Body of pancreas (tissue), 4 donors: Measurements from ENCODE around the gene MGAT4A. TPM values are rescaled to one million over a fixed set of nuclear protein-coding genes. Genes with fewer than 3 reads are reported as not detected.

Experiments
- ATAC-seq: fragments of 150-250 bp; one replicate; pipeline ENCODE4 v1.9.1; 2016
- DNase-seq, 4 donors: peaks; one replicate each; pipeline ENCODE4 v3.0.0-alpha.2; 2019
- H3K27ac ChIP-seq, 4 donors: fragments of 200-600 bp; sonication (generic); 1 replicate in 3 of 4; 2 replicates in 1 of 4; pipeline versions ENCODE4 v1.5.1 to v1.6.1; 2016 to 2019; ENCODE audit warnings: mild to moderate bottlenecking in 1 of 4, mixed read lengths in 1 of 4, moderate library complexity in 1 of 4
- H3K27me3 ChIP-seq, 2 donors: fragments of 200-600 bp; sonication (generic); one replicate each; pipeline ENCODE4 v1.6.0; 2016; ENCODE audit warnings: mild to moderate bottlenecking in 1 of 2
- H3K36me3 ChIP-seq, 2 donors: fragments of 200-600 bp; sonication (generic); replicated peaks in 1 of 2; 2 replicates each; pipeline ENCODE4 v1.5.1; 2016; ENCODE audit warnings: low read depth in 2 of 2; ENCODE audit not compliant: insufficient read depth in 1 of 2
- H3K4me1 ChIP-seq: fragments of 200-600 bp; sonication (generic); one replicate; pipeline ENCODE4 v1.6.0; 2016
- H3K4me3 ChIP-seq, 2 donors: fragments of 200-600 bp; sonication (generic); 1 replicate in 1 of 2; 2 replicates in 1 of 2; pipeline ENCODE4 v1.5.1; 2016 to 2019
- H3K9me3 ChIP-seq, 3 donors: fragments of 200-600 bp; sonication (generic); 1 replicate in 2 of 3; 2 replicates in 1 of 3; pipeline ENCODE4 v1.5.1; 2016
- POLR2A ChIP-seq, 3 donors: fragments of 450-650 bp; IDR thresholded peaks; one replicate each; pipeline ENCODE4 v1.6.1; 2016; ENCODE audit warnings: antibody characterized with exemption in 3 of 3, mild to moderate bottlenecking in 2 of 3
- WGBS, 2 donors: methylation state at CpG; one replicate each; pipeline ENCODE4 v1.1.5; 2017; 5-methylcytosine and 5-hydroxymethylcytosine counted together
- intact Hi-C: fragments of 100-400 bp; cut with DNase I; formaldehyde crosslinking; loops from one replicate; pipeline ENCODE4 v1.15.1; 2023
- total RNA-seq, 2 donors: library from RNA; depleted of rRNA; stranded (reverse); fragments of >200 nt; gene quantifications; one replicate each; pipeline ENCODE4 v1.1.0, GENCODE V29; 2016
- TF ChIP-seq, protein P1 (sequence below), 7 experiments: fragments of 450-650 bp in 4 of 7; fragments of 200-600 bp in 3 of 7; sonication (generic) in 3 of 7; IDR thresholded peaks; one replicate each; pipeline ENCODE4 v1.5.1; 2016 to 2019; ENCODE audit warnings: antibody characterized with exemption in 7 of 7

The MGAT4A gene
- total RNA-seq, 2 donors from 2014 or later: 40.5 to 72.4 TPM

DNA sequence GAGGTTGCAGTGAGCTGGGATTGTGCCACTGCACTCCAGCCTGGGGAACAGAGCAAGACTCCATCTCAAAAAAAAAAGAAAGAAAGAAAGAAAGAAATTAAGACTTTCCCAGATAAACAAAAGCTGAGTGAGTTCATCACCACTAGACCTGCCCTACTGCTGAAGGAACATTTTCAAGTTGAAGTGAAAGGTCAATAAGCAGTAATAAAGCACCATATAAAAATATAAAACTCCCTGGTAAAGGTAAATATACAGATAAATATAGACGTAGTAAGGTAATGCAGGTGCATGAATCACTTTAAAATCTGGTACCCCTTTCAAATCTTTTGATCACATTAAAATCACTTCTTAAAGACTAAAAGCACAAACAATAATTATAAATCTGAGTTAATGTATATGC lies 79.9 kb downstream of the MGAT4A start:
- Histone ChIP-seq H3K9me3 (no peaks in the 10 kb centered on the region), H3K27ac (no peak overlapping the region), H3K27me3 (no peaks in the 10 kb centered on the region), H3K4me1 (peaks cover 16% of the 10 kb centered on the region), H3K36me3 (peaks cover 0 to 2% of the 10 kb centered on the region in 2 donors), H3K4me3 (no peak overlapping the region)
- WGBS, 2 donors: 58 to 68% methylated on average over 1 of the region's 1 CpG
- no peak for TF ChIP-seq POLR2A (IDR thresholded peaks at IDR 0.05)
- TF ChIP-seq, protein P1, sequence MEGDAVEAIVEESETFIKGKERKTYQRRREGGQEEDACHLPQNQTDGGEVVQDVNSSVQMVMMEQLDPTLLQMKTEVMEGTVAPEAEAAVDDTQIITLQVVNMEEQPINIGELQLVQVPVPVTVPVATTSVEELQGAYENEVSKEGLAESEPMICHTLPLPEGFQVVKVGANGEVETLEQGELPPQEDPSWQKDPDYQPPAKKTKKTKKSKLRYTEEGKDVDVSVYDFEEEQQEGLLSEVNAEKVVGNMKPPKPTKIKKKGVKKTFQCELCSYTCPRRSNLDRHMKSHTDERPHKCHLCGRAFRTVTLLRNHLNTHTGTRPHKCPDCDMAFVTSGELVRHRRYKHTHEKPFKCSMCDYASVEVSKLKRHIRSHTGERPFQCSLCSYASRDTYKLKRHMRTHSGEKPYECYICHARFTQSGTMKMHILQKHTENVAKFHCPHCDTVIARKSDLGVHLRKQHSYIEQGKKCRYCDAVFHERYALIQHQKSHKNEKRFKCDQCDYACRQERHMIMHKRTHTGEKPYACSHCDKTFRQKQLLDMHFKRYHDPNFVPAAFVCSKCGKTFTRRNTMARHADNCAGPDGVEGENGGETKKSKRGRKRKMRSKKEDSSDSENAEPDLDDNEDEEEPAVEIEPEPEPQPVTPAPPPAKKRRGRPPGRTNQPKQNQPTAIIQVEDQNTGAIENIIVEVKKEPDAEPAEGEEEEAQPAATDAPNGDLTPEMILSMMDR (IDR thresholded peaks at IDR 0.05): no peak
- no peak for ATAC-seq
- no peak for DNase-seq
- intact Hi-C loops: loop anchor here (2.0 kb wide), 1 partner anchor 186 kb away; no protein-coding TSS in a partner anchor

DNA sequence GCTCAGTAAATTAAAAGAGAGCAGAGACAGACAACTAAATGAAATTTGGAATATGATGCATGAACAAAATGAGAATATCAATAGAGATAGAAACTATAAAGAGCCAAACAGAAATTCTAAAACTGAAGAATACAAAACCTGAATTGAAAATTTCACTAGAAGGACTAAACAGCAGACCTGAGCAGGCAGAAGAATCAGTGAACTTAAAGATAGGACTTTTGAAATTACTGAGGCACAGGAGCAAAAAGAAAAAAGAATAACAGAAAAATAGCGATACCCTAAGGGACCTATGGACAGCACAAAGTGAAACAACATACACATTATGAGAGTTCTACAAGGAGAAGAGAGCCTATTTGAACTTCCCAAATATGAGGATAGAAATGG lies 80.9 kb downstream of the MGAT4A start:
- H3K27me3 ChIP-seq: no peaks in the 10 kb centered on the region
- H3K4me1 ChIP-seq: peaks cover 16% of the 10 kb centered on the region
- no peak overlapping the region for H3K4me3 ChIP-seq
- intact Hi-C loops: loop anchor here (2.0 to 10.0 kb wide), 2 partner anchors 187 to 415 kb away; no protein-coding TSS in a partner anchor
- ATAC-seq (no peak), DNase-seq (no peak)
- no peak overlapping the region for H3K27ac ChIP-seq
- WGBS, 2 donors: 92 to 95% methylated on average over 1 of the region's 1 CpG
- peaks cover 0 to 2% of the 10 kb centered on the region in 2 donors for H3K36me3 ChIP-seq
- no peaks in the 10 kb centered on the region for H3K9me3 ChIP-seq
- TF ChIP-seq, protein P1 (IDR thresholded peaks at IDR 0.05): no peak
- no peak for TF ChIP-seq POLR2A (IDR thresholded peaks at IDR 0.05)

DNA sequence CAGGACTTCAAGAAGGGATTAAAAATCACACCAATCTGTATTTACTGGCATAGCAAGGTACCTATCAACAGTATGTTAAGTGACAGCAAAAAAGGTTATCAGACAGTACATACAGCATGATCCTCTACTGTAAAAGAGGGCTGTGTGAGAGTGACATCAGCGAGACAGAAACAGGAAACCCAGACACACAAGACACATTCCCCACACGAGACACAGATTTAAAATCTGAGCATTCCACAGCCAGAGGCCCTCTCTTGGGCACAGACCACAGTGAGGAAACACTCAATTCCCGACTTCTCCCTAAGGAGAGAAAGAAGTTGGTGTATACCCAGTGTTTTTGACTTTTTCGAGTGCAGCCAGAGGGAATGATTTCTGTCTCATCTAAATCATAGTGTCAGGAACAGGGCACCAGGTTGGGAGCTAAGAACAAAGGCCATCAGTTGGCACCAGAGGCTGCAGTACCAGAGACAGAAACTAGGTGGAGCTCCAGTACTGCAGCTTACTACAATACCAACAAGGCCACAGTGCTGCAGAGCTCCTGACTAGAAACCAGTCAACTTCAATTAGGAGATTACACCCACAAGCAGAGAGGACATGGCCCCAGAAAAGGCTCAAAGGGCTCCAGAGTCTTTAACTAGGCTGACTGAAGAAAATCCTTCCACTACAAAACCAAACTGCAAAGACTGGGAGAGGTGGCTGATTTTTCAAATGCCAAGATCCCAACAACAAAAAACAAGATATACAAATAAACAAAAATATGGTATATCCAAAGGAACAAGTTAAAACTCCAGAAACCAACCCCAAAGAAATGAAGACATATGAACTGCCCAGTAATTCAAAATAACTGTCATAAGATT lies 81.6 kb downstream of the MGAT4A start:
- TF ChIP-seq, protein P1 (IDR thresholded peaks at IDR 0.05): peak; percentile 91 to 99 (median 97)
- TF ChIP-seq POLR2A (IDR thresholded peaks at IDR 0.05): no peak
- peak; percentile 92 for ATAC-seq
- peaks cover 0 to 2% of the 10 kb centered on the region in 2 donors for H3K36me3 ChIP-seq
- H3K27me3 ChIP-seq: no peaks in the 10 kb centered on the region
- intact Hi-C loops: loop anchor here (10.0 kb wide), 1 partner anchor 415 kb away; no protein-coding TSS in a partner anchor
- 24 to 30% methylated on average over 4 of the region's 4 CpGs for WGBS, 2 donors
- no peaks in the 10 kb centered on the region for H3K9me3 ChIP-seq
- H3K4me3 ChIP-seq: no peak overlapping the region
- peaks cover 16% of the 10 kb centered on the region for H3K4me1 ChIP-seq
- DNase-seq: peak; percentile 88 to 92 (median 90)
- no peak overlapping the region for H3K27ac ChIP-seq

DNA sequence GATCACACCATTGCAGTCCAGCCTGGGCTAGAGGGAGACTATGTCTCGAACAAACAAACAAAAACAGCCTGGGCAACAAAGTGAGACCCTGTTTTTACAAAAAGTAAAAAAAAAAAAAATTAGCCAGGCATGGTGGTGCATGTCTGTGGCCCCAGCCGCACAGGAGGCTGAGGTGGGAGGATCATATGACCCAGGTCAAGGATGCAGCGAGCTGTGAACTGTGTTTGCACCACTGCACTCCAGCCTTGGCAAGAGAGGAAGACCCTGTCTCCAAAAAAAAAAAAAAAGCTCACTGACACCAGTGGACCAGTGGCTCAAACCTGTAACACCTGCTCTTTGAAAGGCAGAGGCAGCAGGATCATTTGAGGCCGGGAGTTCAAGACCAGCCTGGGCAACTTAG lies 82.5 kb downstream of the MGAT4A start:
- H3K27me3 ChIP-seq: no peaks in the 10 kb centered on the region
- 85 to 90% methylated on average over 4 of the region's 4 CpGs for whole genome bisulfite sequencing, 2 donors
- H3K36me3 ChIP-seq: peaks cover 2% of the 10 kb centered on the region in 2 donors
- DNase-seq (no peak), ATAC-seq (no peak)
- peaks cover 11% of the 10 kb centered on the region for H3K4me1 ChIP-seq
- H3K9me3 ChIP-seq: no peaks in the 10 kb centered on the region
- intact Hi-C loops: loop anchor here (10.0 kb wide), 1 partner anchor 416 kb away; no protein-coding TSS in a partner anchor
- no peak overlapping the region for H3K27ac ChIP-seq
- TF ChIP-seq POLR2A (IDR thresholded peaks at IDR 0.05): no peak
- TF ChIP-seq, protein P1 (IDR thresholded peaks at IDR 0.05): no peak
- H3K4me3 ChIP-seq: no peak overlapping the region
